GM12864 (cell line): ENCODE data around the gene ZNF662.
A peak's percentile ranks its signal among the peaks of the same experiment; 100 is the strongest.
"Not testable (repeated sequence)": the region's sequence is repeated elsewhere in the genome, so short reads cannot be mapped to it uniquely, and the experiment has no call there.

ENCODE experiments used
- DNase-seq: peaks from one replicate; pipeline ENCODE4 v3.0.0-alpha.2; 2011; ENCODE audit warnings: low read depth
- H3K4me3 ChIP-seq: 2 replicates; pipeline ENCODE4 v1.5.1; 2011; ENCODE audit warnings: mild to moderate bottlenecking, low read depth, low read length, control low read depth
- CTCF ChIP-seq: IDR thresholded peaks from 2 replicates; pipeline ENCODE4 v1.5.1; 2011; ENCODE audit warnings: low read depth, mild to moderate bottlenecking, moderate library complexity, low read length, control low read depth, inconsistent platforms; ENCODE audit errors: missing control alignments

ZNF662 gene

GRCh38 chr3:42877881-42878280, 28.1 kb upstream of the ZNF662 start:
- H3K4me3 ChIP-seq, result no peak overlapping the region
- TF ChIP-seq CTCF, result no peak
- no peak for DNase-seq

- TF ChIP-seq CTCF, result no peak
- no peak for DNase-seq
- peak overlapping the region; percentile 54; the same call in 1 of the 2 replicates for H3K4me3 ChIP-seq
Measured at GRCh38 chr3:42880183-42880582, 25.8 kb upstream of the ZNF662 start.

- peak; percentile 91 for TF ChIP-seq CTCF
- peak; percentile 60 for DNase-seq
- peak overlapping the region; percentile 54 for H3K4me3 ChIP-seq
Measured at GRCh38 chr3:42880601-42881451, 25.1 kb upstream of the ZNF662 start.

GRCh38 chr3:42883251-42883930, 22.6 kb upstream of the ZNF662 start:
- not testable (repeated sequence) for H3K4me3 ChIP-seq

GRCh38 chr3:42884324-42884723, 21.6 kb upstream of the ZNF662 start:
- no peak for DNase-seq
- no peak overlapping the region for H3K4me3 ChIP-seq
- no peak for TF ChIP-seq CTCF

More at GRCh38 chr3:42883251-42883930, 22.6 kb upstream of the ZNF662 start:
- DNase-seq, result not testable (repeated sequence)

- DNase-seq, result no peak
- H3K4me3 ChIP-seq, result no peak overlapping the region
- TF ChIP-seq CTCF, result no peak
Measured at GRCh38 chr3:42886294-42886822, 19.6 kb upstream of the ZNF662 start.

- H3K4me3 ChIP-seq, result no peak overlapping the region
- DNase-seq, result no peak
- no peak for TF ChIP-seq CTCF
Measured at GRCh38 chr3:42887084-42887483, 18.9 kb upstream of the ZNF662 start.
